PC-3 (cell line): Measurements from ENCODE around the gene STXBP4.

Experiments
- EZH2 ChIP-seq: fragments of 300-600 bp; sonication (generic); IDR thresholded peaks from one replicate; pipeline ENCODE4 v1.6.1; 2017; ENCODE audit warnings: antibody characterized with exemption, mild to moderate bottlenecking, low read length; ENCODE audit not compliant: unreplicated experiment
- TF ChIP-seq, protein P1 (sequence below): fragments of 300-600 bp; sonication (generic); conservative IDR thresholded peaks from 2 replicates; pipeline ENCODE4 v1.5.1; 2017; ENCODE audit warnings: antibody characterized with exemption, low read depth, mild to moderate bottlenecking, low read length

DNA sequence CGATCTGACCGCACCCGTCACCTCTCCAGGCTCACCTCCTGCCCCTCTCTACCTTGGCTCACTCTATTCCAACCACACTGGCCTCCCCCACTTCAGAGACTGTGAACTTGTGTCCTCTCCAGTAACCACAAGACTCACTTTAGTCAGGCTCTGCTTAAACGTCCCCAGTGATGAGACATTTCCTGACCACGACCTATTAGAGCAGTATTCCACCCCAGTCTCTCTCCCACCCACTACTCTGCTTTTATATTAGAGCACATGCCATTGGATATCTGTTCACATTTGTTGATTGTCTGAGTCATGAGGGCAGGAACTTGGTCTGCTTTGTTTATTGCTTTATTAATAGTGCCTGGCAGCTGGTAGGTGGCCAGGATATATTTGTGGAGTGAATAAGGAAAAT lies 20.2 kb upstream of the STXBP4 start:
- TF ChIP-seq, protein P1, sequence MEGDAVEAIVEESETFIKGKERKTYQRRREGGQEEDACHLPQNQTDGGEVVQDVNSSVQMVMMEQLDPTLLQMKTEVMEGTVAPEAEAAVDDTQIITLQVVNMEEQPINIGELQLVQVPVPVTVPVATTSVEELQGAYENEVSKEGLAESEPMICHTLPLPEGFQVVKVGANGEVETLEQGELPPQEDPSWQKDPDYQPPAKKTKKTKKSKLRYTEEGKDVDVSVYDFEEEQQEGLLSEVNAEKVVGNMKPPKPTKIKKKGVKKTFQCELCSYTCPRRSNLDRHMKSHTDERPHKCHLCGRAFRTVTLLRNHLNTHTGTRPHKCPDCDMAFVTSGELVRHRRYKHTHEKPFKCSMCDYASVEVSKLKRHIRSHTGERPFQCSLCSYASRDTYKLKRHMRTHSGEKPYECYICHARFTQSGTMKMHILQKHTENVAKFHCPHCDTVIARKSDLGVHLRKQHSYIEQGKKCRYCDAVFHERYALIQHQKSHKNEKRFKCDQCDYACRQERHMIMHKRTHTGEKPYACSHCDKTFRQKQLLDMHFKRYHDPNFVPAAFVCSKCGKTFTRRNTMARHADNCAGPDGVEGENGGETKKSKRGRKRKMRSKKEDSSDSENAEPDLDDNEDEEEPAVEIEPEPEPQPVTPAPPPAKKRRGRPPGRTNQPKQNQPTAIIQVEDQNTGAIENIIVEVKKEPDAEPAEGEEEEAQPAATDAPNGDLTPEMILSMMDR = no peak
- TF ChIP-seq EZH2 = no peak
